ES-I3 (cell line): Measurements from ENCODE around the gene ATP23.
A peak's percentile ranks its signal among the peaks of the same experiment; 100 is the strongest.

Experiments used
- H3K36me3 ChIP-seq: 2 replicates; pipeline ENCODE4 v1.6.1; 2013; ENCODE audit warnings: mild to moderate bottlenecking, low read length, control low read depth, moderate library complexity; ENCODE audit not compliant: insufficient read depth
- H3K4me1 ChIP-seq: 2 replicates; pipeline ENCODE4 v1.6.1; 2013; ENCODE audit warnings: mild to moderate bottlenecking, control low read depth, low read length; ENCODE audit not compliant: insufficient read depth
- H3K9ac ChIP-seq: 2 replicates; pipeline ENCODE4 v1.6.1; 2013; ENCODE audit warnings: low read depth, mild to moderate bottlenecking, low read length, moderate library complexity
- H3K9me3 ChIP-seq: 2 replicates; pipeline ENCODE4 v1.6.1; 2013; ENCODE audit warnings: mild to moderate bottlenecking, low read length, moderate library complexity; ENCODE audit not compliant: control insufficient read depth, insufficient read depth

Gene ATP23

DNA sequence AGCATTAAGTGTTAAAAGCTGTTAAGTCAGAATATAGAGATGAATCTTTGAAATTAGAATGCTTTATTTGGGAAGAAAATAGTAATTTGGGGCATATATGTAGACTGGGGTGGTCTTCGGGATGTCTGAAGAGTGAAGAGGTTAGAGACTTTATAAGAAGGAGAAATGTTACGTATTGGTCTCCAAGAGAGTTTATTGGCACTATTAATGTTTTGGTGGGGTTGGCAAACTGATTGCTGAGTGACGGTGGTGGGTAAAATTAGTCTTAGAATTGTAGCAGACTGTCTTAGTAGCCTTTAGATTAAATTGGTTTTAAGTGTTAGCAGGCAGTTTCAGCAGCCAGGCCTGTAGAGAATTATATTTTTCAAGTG lies 4.9 kb upstream of the ATP23 start:
- Histone ChIP-seq H3K4me1 (peaks cover 5% of the 10 kb centered on the region; the same call in 1 of the 2 replicates), H3K9me3 (no peaks in the 10 kb centered on the region), H3K9ac (peak overlapping the region; percentile 78; the same call in 1 of the 2 replicates), H3K36me3 (no peaks in the 10 kb centered on the region)

DNA sequence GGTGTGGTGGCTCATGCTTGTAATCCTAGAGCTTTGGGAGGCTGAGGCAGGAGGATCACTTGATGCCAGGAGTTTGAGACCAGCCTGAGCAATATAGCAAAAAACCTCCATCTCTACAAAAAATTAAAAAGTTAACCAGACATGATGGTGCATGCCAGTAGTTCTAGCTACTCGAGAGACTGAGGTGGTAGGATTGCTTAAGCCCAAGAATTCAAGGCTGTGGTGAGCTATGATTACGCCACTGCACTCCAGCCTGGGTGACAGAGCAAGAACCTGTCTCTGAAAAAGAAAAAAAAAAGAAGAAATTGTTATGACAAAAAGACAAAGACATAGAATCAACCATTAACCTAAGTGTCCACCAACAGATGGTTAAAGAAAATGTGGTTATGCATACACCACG lies 2.1 kb upstream of the ATP23 start:
- Histone ChIP-seq H3K9me3 (no peaks in the 10 kb centered on the region), H3K9ac (no peak overlapping the region), H3K36me3 (no peaks in the 10 kb centered on the region), H3K4me1 (peaks cover 5% of the 10 kb centered on the region; the same call in 1 of the 2 replicates)

DNA sequence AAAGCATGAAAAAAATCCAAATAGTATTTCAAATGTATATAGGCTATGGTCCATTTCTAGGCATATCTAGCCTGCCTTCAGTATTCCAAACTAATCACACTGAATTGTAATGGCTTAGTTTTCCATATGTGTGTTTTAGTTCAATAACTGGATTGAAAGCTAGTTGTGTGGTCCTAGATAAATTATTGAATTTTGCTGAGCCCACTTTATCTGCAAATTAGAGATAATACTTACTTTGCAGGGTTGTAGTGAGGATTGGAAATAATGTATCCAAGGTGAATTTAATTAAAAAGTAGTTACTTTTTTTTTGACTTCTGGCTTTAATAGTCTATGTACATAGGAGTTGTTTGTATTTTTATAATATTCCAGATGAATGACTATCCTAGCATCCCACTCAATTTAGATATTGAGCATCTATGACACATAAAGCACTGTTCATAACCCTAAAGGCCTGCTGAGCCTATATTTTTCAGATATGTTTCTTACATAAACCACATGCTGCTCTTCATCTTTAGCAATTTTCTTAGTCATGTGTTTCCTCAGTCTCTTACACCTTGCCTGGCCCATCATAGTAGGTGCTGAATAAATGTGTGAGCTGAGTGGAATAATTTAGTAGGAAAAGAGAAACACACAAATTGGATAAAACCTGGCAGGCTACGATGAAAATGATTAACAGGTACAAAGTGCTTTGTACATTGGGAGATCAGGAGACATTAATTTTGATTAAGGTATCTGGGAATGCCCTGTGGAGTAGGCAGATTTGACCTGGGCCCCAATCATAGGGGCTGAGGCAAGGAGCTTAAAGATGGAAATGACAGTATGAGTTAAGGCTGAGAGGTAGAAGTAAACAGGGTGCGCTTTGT lies 1.1 kb upstream of the ATP23 start:
- Histone ChIP-seq H3K4me1 (peaks cover 5% of the 10 kb centered on the region; the same call in 1 of the 2 replicates), H3K9ac (peak overlapping the region; percentile 83; the same call in 1 of the 2 replicates), H3K36me3 (no peaks in the 10 kb centered on the region), H3K9me3 (no peaks in the 10 kb centered on the region)

DNA sequence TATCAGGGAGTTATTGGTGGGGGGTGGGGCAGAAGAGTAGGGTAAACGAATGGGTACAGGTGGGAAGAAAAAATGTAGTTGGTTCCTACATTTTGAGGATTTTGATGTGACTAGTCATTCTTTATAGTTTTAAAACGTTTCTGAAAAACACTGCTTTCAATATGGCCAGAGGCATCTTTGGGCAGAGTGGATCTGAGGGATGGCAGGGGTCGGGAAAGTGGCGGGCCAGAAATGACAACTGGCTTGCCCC lies 527 bp upstream of the ATP23 start:
- Histone ChIP-seq H3K4me1 (peaks cover 5% of the 10 kb centered on the region; the same call in 1 of the 2 replicates), H3K36me3 (no peaks in the 10 kb centered on the region), H3K9ac (peak overlapping the region; percentile 83), H3K9me3 (no peaks in the 10 kb centered on the region)

DNA sequence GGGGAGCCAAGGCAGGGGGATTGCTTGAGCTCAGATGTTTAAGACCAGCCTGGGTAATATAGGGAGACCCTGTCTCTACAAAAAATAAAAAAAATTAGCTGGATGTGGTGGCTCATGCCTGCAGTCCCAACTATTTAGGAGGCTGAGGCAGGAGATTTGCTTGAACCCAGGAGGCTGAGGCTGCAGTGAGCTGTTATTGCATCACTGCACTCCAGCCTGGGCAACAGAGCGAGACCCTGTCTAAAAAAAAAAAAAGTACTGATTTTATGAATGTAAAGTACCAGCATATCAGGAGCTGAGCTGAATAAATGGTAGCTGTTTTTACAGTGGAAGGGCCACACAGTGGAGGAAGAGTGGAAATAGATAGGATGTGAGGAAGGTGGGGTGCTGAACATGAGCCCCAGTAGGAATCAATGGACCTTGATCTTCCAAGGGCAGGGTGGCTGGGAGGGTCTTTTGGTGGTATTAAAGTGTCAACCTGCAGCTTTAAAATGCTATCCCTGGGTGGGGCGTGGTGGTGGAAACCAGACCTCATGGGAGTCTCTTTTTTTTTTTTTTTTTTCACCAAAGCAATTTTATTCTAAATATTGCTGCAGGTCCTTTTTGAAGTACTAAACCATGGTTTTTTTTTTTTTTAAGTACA lies 2.2 kb downstream of the ATP23 start:
- Histone ChIP-seq H3K9ac (no peak overlapping the region), H3K4me1 (peaks cover 5% of the 10 kb centered on the region; the same call in 1 of the 2 replicates), H3K9me3 (no peaks in the 10 kb centered on the region), H3K36me3 (no peaks in the 10 kb centered on the region)

DNA sequence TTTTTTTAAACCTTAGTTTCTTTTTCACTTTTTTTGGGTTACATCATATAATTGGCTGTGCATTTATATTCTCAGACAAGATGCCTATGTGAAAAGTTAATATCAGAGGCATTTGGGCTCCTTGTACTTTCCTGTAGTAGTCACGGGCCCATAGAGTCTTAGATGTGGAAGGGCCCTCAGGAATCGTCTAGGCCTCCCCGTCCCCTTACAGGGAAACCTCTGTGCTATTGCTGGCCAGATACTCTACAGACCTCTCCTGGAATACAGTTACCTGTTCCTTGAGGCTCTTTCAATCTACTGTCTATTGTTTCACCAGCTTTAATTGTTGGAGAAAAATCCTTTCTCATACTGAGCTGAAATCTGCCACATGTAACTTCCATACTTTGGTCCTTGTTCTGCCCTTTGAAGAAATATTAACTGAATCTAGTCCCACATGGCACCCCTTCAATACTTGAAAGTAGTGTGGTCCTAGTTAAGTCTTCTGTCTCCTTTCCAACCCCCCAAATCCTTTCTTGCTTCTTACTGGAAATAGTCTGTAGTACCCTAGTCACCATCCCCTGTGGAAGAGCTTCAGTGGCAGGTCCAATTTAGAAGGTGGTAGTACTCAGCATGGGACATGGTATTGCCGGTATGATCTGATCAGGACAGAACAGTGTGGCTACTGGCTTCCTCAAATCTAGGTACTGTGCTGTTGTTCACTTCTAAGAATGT lies 3.1 kb downstream of the ATP23 start:
- no peaks in the 10 kb centered on the region for H3K9me3 ChIP-seq
- peaks cover 5% of the 10 kb centered on the region; the same call in 1 of the 2 replicates for H3K4me1 ChIP-seq
- no peak overlapping the region for H3K9ac ChIP-seq
- no peaks in the 10 kb centered on the region for H3K36me3 ChIP-seq

DNA sequence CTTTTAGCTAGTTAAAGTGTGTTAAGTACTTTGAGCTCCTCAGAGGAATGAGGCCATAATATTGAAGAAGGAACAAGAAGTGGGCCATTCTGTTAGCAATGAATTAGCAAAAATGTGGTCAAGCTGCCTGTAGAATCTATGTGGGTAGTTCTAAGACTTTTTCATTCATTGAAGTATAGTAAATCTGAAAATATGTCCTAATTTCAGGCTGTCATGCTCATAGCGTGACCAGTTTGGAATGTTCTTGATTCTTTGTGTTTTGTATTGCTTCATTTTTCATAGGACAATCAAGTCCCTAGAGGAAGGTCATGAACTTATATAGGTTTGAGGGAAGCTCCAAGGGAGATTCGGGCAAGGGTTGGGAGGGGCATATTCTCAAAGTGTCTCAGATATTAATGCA lies 11.4 kb downstream of the ATP23 start:
- H3K9me3 ChIP-seq = no peaks in the 10 kb centered on the region
- H3K4me1 ChIP-seq = no peaks in the 10 kb centered on the region
- H3K9ac ChIP-seq = no peak overlapping the region
- no peaks in the 10 kb centered on the region for H3K36me3 ChIP-seq

DNA sequence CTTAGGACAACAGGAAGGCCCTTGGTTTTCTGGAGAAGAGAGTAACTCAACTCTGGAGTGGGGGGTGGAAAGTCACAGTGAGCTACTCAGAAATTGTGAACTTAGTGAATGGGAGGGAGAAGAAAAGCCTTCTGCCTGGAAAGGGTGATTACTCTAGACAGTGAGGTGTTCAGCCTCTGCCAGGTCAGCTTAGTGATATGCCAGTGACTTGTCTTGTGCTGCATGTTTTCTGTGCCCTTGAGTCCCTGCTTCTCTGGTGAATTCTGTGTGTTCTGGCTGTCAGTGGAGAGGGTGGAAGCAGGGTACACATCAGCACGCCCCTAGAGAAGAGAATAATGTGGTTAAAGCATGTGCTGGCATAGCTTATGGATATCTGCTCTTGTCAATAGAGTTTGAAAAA lies 13.4 kb downstream of the ATP23 start:
- Histone ChIP-seq H3K36me3 (no peaks in the 10 kb centered on the region; the same call in 1 of the 2 replicates), H3K4me1 (no peaks in the 10 kb centered on the region), H3K9ac (no peak overlapping the region), H3K9me3 (peaks cover 4% of the 10 kb centered on the region)

DNA sequence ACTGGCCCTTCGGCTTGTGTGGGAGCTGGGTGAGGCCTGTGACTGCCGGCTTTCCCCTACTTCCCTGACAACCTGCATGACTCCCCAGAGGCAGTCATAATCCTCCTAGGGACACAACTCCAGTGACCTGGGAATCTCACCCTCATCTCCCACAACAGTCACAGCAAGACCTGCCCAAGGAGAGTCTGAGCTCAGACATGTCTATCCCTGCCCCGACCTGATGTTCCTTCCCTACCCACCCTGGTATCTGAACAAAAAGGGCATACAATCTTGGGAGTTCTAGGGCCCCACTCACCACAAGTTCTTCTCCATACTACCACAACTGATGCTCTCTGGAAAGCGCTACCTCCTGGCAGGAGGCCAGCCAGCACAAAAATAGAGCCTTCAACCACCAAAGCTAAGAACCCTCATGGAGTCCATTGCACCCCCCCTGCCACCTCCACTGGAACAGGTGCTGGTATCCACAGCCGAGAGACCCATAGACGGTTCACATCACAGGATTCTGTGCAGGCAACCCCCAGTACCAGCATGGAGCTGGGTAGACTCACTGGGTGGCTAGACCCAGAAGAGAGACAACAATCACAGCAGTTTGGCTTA lies 16.8 kb downstream of the ATP23 start:
- H3K36me3 ChIP-seq = no peaks in the 10 kb centered on the region; the same call in 1 of the 2 replicates
- H3K9me3 ChIP-seq = peaks cover 4% of the 10 kb centered on the region
- no peaks in the 10 kb centered on the region for H3K4me1 ChIP-seq
- no peak overlapping the region for H3K9ac ChIP-seq

DNA sequence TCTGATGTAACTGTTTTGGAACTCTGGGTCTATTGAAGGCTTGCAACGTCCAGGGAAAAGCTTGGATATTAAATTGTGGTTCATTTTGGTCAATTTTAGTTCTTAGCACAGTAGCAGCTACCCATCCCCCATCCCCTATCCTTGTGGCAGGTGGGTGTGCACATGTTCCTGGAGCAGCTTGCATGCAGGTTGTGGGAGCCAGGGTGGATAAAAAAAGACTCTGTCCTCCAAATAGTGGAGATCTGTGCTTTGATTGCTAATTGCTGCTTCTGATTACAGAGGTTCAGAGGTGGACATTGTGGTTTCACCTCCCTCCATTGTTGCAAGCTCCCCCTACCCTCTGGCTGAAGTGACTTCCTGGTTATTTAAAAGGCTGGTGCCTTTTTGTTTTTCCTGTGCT lies 23.1 kb downstream of the ATP23 start:
- Histone ChIP-seq H3K4me1 (no peaks in the 10 kb centered on the region), H3K9ac (no peak overlapping the region), H3K36me3 (no peaks in the 10 kb centered on the region), H3K9me3 (no peaks in the 10 kb centered on the region; the same call in 1 of the 2 replicates)

DNA sequence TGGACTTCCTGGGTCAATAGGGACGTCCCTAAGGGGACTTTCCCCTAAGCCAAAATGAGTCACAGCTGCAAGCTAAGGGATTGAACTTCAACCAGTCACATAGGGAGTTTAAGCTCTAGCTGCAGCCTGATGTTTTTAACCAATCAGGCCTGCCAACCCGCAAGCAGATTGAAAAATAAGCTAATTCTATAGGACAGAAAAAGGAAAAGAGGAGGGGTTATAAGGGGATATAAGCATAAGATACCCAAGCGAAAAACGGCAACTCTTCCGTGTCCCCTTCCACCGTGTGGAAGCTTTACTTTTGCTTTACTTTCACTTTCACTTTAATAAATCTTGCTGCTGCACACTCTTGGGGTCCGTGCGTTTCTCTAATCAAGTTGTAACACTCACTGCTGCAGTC lies 24.4 kb downstream of the ATP23 start:
- Histone ChIP-seq H3K36me3 (no peaks in the 10 kb centered on the region), H3K9me3 (no peaks in the 10 kb centered on the region; the same call in 1 of the 2 replicates)

DNA sequence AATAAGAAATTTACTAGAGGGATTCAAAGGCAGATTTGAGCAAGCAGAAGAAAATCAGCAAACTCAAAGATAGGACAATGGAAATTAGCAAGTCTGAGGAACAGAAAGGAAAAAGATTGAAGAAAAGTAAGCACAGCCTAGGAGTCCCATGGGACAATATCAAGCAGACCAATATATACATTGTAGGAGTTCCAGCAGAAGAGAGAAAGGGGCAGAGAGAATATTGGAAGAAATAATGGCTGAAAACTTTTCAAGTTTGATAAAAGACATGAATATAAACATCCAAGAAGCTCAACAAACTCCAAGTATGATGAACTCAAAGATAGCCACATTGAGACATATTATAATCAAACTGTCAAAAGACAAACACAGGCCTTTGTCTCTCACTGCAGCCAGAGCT lies 25.2 kb downstream of the ATP23 start:
- Histone ChIP-seq H3K9me3 (no peaks in the 10 kb centered on the region), H3K36me3 (no peaks in the 10 kb centered on the region), H3K4me1 (no peaks in the 10 kb centered on the region), H3K9ac (no peak overlapping the region)

More for the DNA sequence above, 24.4 kb downstream of the ATP23 start:
- Histone ChIP-seq H3K9ac (no peak overlapping the region), H3K4me1 (no peaks in the 10 kb centered on the region)

DNA sequence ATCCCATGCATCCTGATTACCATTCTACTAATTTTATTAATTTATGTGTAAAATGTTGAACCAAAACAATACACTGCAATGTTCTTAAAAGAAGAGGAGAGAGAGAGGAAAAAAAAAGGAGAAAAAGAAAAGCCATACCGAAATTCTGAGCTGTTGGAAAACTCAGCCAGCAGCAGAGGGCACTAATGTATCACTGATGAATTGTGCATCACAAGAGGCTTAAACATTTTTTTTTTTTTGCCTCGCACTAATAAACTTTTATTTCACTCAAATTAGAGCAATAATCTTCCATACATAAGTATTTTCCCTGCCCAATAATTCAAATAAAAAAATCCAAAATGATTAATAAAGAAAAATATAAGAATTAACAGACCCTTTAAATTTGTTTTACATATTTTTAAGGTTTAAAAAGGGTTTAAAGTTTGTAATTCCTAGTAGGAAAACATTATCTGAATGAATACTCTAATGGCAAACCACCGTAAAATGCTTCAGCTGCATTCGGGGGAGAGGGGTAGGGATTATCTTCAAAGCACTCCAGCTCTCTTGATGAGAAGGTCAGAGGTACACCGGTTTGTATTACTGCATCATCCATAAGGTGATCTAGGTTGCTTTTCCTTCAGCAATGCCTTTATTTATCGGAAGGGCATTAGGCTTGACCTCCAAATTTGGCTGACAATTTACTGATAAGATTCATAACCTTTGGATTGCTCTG lies 41.9 kb downstream of the ATP23 start:
- no peaks in the 10 kb centered on the region for H3K9me3 ChIP-seq
- H3K4me1 ChIP-seq = no peaks in the 10 kb centered on the region
- no peak overlapping the region for H3K9ac ChIP-seq
- H3K36me3 ChIP-seq = no peaks in the 10 kb centered on the region
